GM19240 (cell line): ENCODE measurements around the gene CHD6.

Experiments used
- DNase-seq: peaks from one replicate; pipeline ENCODE4 v3.0.0; 2011; ENCODE audit warnings: low spot score; ENCODE audit not compliant: insufficient read length

Gene CHD6

GRCh38 chr20:41352666-41353065 is 265.5 kb downstream of the CHD6 start:
- no peak for DNase-seq

GRCh38 chr20:41352106-41352505 is 266.1 kb downstream of the CHD6 start:
- DNase-seq = no peak
